GM19467 (cell line): ENCODE data around the gene FBXO42.

Experiments
- ATAC-seq: cut with Tn5 transposase; IDR thresholded peaks from one replicate; pipeline ENCODE4 v1.9.1; 2021; ENCODE audit warnings: mild to moderate bottlenecking, moderate library complexity; ENCODE audit not compliant: unreplicated experiment

Gene FBXO42

GRCh38 chr1:16206547-16207317, 145.5 kb downstream of the FBXO42 start:
- peak; percentile 68 for ATAC-seq

GRCh38 chr1:16205891-16206546, 146.3 kb downstream of the FBXO42 start:
- peak; percentile 23 for ATAC-seq

GRCh38 chr1:16205334-16205671, 147.0 kb downstream of the FBXO42 start:
- ATAC-seq, result no peak

DNA sequence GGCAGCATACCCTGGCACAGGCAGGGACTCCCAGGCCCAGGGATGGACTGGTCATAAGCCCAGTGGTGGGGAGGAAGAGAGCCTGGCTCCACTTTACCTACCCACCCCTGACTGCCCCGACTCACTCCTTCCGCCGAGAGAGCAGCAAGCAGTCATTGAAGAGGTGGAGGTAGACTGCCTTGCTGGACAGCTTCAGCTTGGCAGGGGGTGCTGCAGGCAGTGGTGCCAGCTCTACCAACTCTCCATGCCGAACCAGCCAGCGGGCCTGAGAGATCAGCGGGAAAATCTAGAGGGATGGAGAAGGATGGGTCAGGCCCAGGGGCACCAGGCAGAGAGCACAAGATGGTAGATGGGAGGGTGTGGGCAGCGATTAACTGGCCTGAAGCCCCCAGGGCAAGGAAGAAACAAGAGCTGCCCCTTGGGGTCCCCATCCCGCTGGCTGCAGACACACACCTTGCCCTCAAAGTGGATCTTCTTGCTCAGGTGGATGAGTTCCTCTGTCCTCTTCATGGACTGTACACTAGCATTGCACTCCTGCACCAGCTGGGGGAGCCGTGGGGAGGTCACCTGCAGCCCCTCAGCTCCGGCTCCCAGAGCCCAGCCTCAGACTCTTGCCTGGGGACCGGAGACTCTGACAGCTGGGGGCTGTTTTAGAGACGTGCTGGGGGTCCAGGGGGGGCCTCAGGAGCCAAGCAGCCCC, 147.5 kb downstream of the FBXO42 start:
- no peak for ATAC-seq

DNA sequence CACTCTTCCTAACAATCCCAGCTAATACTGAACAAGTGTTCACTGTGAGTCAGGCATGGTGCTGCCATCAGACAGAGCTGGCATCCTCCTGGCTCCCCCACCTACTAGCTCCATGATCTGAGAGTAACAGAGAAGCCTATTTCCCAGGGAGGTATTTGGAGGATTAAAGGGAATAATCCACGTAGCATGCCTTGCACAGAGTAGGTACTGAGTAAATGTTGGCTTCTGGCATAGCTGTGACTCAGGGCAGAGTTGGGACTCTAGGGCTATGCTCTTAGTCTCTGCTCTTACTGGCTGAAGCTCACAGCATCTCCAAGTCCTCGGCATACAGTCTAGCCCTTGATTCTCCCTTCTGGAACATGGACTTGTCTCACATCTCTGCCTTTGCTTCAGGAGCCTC, 148.1 kb downstream of the FBXO42 start:
- ATAC-seq, result no peak

DNA sequence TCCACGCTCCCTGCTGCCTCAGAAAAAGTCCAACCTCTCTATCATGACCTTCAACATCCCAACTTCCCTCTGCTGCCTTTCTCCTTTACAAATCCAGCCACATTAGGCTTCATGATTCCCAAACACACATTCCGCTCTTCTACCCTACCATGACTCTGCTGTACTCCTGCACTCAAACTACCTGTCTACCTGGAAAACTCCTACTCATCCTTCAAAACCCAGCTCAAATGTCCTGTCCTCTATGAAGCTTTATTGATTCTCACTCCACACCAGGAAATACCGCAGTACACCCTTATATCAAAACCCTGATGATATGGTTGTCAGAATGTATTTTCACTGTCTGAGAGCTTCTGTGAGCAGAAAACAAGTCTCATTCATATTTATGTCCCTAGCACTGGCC, 148.7 kb downstream of the FBXO42 start:
- no peak for ATAC-seq

DNA sequence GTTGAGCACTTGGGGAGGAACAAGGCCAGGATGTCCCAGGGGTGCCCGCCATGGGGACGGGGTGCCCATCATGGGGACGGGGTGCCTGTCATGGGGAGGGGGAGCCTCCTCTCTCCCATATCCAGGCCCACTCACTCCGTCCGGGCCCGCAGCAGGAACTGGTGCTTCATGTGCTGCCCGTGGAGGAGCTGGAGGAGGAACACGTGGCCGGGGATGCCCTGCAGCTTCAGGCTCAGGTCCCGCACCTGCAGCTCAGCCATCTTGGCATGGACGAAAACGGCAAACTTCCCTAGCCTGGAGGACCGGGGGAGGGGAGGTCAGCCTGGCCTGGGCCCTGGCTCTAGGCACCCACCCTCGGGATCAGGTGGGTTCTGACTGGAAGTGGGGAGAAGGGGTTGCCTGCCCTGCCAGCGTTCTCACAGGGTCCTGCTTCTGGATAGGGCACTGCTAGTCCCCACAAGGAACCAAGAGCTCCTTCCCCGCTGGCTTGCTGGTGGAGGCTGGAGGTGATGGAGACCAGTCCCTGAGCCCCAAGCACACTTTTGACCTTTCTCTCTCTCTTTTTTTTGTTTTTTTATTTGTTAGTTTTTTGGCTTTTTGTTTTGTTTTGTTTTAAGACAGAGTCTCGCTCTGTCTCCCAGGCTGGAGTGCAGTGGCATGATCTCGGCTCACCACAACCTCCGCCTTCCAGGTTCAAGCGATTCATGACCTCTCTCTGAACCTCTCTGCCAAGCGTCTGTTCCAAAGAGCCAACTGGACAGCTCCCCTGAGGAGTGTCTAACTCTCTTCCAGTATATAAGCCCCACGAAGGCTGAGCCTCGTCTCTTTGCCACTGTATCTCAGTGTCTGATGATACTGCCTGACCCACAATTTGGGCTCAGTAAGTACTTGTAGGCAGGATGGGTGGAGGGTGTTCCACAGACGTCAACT, 149.7 kb downstream of the FBXO42 start:
- no peak for ATAC-seq

- no peak for ATAC-seq
Measured at GRCh38 chr1:16199700-16200099, 152.6 kb downstream of the FBXO42 start.

- ATAC-seq, result no peak
Measured at GRCh38 chr1:16199157-16199501, 153.2 kb downstream of the FBXO42 start.

GRCh38 chr1:16198444-16199156, 153.7 kb downstream of the FBXO42 start:
- ATAC-seq, result no peak

DNA sequence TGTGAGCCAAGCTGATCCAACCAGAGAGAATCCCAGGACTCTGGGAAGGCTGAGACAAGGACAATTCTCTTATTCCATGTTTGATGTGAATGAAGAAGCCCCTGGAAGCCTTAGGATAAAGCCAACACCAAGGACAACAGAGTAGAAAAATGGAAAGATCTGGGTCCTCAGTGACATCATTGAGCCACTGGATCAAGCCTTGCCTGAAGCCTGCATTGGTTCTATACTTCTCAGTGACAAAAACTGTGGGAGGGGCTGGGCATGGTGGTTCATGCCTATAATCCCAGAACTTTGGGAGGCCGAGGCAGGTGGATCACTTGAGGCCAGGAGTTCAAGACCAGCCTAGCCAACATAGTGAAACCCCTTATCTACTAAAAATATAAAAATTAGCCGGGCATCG, 155.4 kb downstream of the FBXO42 start:
- ATAC-seq, result no peak
